HPDE6-E6E7 (cell line): ENCODE data around the gene C3orf18.
A peak's percentile ranks its signal among the peaks of the same experiment; 100 is the strongest.

ENCODE experiments used
- DNase-seq: peaks from one replicate; pipeline ENCODE4 v3.0.0; 2011; ENCODE audit warnings: missing footprints; ENCODE audit errors: extremely low spot score

The C3orf18 gene

DNA sequence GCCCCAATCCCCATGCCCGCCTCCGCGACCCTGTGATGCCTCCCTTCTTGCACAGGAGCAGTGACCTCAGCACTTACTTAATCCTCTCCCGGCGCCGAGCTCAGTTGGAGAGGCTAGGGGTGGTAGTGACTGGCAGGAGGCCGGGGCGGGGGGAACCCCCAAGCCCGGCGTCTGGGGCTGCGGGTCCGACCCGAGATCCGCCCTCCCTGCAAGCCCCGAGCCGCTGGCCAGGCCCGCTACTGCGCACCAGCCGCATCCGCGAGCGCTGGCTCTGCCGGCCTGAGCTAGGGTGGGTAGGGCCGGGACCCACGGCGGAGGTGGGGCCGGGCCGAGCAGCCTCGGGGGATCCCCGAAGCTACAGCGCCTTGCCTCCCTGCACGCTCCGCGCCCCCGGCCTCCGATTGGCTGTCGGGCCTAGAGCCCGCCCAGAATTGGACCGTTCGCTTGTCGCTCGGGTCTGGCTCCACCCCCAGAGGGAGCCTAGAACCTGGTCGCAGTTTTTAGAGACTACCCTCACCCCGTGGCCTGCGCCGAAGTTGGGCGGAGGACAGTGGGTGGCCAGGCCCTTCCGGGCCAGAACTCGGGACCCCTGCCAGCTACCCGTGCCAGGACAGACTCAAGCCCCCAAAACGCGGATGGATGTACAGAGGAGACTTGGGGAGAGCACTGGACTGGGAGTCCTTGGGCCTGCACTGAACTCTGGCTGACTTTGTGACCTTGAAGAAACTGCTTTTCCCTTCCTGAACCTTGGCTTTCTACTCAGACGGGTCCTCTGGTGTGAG lies at the start of gene C3orf18:
Gene C3orf18, minus strand, starts transcription at position 362 of the 782 bp plus-strand sequence. CDS start 2,048 bp downstream, outside the sequence.
- DNase-seq, result no peak

DNA sequence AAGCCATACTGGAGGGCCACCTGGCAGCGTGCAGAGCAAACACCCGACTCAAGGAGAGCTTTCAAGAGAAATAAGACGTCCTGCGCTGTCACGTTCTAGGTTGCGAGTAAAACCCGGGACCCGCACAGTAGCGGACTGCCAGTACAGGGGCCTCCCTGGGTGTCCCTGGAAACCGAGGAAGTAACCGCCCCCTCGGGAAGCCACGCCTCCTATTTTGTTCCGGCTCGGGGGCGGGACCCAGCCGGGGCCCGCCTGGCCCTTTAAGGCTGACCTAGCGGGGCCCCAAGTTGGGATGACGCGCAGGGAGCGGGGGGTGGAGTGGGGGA lies 49.2 kb upstream of the C3orf18 start:
- peak; percentile 59 for DNase-seq

DNA sequence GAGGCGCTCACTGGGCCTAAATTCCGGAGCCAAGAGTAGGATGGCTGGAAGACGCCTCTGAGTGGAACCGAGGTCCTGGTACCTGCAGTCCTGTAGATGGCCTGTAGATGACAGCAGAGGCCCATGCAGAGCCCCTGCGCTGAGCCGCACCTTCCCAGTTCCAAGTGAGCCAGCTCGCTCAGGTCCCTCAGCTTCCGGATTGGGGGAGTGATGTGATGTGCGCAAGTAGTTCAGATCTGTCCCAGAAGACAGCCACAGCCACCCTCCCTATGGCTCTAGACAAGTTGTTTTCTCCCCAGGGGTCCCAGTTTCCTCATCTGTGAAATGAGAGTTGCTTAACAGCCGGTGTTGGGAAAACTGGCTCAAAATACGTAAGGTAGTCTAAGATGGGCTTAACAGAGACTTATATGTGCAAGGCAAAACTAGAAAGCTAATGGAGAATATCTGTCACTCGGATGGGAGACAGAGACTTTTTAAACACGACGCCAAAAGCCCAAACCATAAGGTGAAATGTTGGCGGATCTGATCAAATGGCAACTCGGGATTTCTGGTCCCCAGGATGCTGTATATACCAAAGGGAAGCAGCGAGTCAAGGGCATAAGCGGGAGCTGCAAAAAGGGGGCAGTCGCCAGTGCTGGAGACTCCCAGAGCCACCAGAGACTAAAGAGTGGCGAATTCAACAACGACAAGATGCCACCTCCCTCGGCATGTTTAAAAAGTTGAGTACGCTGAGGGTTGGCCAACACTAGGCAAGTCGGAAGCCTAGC lies 48.6 kb upstream of the C3orf18 start:
- peak; percentile 54 for DNase-seq

DNA sequence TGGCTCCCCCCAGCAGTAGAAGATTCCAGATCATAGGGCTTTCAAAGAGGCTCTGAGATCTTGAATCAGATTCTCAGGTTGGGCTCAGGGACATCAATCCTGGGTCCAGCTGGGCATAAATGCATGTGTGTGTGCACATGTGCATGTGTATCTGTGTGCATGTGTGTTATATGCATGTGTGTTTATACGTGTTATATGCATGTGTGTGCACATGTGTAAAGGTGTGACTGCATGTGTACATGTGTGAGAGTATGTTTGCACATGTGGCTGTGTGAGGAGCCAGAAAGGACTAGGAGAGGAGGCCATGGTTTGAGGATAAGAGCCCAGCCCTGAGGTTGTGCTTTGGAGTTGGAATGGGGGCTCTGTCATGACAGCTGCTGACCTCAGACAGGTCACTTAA lies 47.6 kb upstream of the C3orf18 start:
- no peak for DNase-seq

DNA sequence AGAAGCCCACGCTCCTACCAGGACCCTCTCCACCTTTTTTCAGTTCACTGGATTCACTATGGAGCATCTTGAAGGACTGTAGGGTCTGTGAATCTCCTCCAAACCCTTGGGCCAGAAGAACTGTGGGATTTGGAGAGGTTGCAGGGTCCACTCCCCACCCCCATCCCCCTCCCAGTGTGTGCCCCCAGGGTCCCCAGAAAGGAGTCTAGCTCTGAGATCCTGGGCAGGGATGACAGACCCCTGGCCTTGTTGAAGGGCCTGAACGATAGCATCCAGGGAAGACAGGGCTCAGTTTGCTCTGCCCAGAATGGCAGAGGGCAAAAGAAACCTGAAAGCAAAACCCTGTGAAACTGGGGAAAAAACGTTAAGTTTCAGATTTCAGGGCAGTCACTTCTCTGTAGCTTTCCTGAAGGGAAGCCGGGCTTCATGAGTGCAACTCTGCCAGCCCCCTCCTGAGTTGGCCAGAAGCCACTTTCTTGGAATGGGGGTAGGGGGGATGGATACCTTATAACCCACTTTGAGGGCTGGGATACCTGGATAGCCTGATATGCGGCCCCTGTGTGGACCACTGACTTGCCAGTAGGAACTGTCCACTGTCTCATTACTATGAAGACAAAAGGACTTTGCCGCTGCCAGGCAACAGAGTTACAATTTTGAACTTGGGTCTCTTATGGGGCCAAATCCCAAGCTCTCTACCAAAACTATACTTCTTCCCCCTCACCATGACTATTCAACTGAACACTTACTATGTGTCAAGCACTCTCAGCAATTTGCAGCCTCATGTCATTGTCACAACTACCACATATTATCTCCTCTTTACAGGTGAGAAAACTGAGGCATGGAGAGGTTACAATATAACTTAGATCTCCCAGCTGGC lies 45.7 kb upstream of the C3orf18 start:
- DNase-seq, result no peak

DNA sequence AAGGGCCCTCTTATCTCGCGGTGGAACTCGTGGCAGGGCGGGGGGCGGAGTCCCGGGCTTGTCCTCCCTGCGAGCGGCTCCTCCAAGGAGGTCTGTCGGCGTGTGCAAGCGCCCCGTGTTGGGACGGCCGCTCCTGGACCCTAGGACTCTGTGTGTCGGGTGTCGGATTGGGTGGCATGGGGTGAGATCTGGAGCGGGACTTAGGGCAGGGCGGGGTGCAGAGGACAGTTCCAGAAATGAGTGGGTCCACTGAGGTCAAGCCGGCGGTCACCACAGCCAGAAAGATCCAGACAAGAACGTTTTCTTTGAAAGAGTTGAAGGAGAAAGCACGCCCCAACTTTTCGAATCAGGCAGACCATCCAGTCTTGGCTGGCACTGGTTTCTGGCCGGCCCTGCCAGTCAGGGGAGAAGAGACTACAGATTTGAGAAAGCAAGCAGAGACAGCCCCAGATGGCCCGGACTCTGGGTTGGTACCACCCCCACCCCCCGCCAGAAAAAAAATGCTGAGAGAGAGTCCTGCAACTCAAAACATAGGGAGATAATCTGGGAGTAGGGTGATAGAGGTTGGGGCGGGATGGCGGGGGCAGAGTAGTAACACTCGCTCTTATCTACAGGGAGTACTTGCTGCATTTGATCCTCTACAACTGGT lies 44.8 kb upstream of the C3orf18 start:
- no peak for DNase-seq

DNA sequence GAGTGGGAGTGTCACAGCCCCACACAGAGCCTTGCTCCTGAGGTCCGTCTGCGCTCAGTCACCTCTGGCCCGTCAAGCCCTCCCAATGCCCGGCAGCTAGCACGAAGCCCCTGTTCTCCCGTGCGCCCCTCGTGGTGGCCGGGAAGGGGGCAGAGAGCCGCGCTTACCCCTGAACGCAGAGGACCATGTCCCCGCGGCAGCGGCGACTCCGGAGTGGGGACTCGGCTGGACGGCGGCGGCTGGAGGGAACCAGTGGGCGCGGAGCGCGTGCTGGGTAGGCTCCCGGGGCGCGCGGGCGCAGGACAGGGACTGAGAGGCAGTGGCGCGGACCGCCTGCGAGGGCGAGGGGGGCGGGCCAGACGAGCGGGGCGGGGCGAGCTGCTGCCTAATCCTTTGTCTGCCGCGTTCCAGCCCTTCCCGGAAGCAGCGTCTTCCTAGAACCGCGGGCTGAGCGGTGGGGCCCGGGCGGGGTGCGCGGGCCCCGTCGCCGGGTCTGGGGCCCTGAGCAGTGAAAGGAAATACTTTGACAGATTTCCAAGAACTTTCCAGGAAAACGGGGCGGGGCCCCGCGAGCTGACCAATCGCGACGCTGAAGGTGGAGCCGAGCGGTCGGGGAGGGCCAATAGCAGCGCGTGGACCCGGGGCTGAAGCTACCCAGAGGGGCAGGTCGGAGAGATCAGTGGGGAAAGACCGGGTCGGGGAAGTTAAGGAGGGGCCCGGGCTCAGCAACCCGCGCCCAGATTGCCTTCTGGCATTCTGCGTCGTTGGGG lies 44.1 kb upstream of the C3orf18 start, which contains the start of gene CISH:
Gene CISH, minus strand, starts transcription at position 311 of the 770 bp plus-strand sequence. Its CDS starts 124 bp downstream, at position 187.
- DNase-seq, result peak; percentile 41

DNA sequence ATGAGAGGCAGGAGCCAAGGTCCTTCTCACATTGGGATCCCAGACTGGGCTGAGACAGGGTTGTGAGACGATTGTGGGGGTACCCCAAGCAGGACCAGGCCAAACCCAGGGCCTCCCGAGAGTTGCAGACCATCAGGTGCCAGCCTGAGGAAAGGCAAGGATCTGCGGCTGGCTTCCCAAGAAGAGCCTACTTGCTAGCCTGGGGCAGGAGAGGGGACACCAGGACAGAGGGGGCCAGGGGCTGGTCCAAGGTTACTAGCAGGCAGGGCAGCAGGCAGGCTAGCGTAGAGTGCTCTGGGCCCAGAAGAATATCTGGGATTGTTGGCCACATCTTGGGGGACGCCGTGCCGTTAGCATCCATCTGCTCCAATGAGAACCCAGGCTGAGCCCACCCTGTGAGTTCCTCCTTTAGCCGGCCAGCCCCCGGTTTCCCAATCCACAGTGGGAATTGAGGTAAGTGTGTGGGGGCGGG lies 43.5 kb upstream of the C3orf18 start:
- DNase-seq, result no peak

DNA sequence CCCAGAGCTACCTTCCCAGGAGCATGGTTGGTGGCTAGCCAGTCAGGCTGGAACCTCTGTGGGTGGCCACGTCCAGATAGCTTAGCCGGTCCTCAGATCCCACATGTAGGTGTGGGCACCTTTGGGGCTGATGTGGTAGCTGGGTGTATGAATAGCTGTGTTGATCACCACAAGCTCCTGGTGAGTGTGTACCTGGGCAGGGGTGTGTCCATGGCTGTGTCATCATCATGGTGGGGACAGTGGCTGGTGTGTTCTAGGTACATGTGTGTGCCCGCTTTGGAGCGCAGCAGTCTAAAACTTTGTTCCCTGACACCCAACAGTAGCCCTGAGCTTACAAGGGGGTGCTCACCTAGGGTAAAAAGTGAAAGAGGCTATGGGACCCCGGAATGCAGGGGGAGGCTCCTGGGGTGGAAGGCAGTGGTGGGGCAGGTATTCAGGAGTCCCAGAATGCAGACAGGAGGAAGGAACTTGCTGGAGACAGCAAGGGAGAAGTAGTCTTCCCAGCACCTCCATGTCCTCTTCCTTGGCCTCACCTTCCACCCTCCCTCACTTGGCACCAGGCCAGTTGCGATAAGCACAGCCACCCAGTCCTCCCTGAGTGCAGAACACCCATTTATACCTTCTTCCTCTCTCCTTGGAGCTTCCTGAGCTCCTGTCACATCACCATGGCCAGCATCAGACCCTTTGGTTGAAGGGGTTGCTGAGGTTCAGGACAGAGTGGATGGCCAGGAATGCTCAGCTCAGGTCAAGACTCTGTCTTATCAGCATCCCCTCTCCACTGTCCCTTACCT lies 42.8 kb upstream of the C3orf18 start:
- DNase-seq, result no peak

DNA sequence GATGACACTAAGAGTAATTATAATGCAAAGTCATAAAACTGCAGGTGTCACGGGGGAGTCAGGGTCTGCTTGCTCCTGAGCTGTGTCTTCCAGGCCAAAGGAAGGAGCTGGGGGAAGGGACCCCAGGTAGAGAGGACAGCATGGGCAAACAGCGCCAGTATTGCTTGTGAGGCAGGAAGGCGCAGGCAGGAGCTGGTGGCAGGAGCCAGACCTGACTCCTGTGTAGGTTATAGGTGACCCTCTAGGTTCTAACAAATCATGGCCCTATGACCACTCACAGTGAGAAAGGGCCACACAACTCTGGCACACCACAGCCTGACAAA lies 42.2 kb upstream of the C3orf18 start:
- no peak for DNase-seq

DNA sequence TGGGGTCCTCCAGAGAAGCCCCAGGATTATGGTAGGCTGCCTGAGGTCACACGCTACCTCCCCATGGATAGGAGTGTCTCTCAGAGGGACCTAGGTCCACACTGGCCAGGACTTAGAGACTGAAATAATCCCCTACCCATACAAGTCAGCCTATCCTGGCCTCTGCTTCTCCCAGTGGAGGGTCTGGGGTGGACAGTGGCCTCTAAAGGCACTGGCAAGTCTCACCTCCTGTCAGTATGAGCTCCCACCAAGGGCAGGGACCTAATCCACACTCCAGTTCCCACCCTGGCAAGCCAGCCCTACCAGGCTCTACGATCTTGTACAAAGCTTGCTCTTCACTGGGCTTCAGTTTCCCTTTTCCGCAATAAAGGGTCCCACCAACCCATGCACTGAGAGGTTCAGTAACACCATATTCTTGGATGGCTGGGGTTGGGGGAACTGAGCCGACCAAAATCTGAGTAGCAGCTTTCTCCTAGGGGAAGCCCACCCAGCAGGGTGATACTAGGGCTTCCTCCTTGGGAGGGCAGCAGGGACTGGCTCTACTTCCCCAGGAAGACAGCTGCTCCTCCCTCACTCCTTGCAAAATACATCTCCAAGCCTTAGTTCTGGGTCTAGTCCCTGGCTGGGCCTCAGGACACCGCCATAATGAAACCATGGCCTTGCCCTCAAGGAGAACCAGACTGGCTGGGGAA lies 41.7 kb upstream of the C3orf18 start:
- no peak for DNase-seq

DNA sequence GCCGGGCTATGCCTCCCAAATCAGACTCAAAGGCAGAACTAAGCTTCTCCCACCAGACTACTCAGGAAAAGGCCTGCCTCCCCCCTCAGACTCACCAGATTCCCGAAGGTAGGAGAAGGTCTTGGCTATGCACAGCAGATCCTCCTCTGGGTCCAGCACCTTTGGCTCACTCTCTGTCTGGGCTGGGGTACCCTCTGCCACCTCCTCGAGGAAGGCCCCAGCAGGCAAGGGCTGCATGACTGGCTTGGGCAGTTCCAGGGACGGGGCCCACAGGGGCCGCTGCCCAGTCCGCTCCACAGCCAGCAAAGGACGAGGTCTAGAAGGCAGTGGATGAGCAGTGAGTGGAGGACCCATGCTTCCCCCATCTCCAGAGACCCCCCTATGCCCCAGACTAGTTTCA lies 40.7 kb upstream of the C3orf18 start:
- DNase-seq, result no peak

DNA sequence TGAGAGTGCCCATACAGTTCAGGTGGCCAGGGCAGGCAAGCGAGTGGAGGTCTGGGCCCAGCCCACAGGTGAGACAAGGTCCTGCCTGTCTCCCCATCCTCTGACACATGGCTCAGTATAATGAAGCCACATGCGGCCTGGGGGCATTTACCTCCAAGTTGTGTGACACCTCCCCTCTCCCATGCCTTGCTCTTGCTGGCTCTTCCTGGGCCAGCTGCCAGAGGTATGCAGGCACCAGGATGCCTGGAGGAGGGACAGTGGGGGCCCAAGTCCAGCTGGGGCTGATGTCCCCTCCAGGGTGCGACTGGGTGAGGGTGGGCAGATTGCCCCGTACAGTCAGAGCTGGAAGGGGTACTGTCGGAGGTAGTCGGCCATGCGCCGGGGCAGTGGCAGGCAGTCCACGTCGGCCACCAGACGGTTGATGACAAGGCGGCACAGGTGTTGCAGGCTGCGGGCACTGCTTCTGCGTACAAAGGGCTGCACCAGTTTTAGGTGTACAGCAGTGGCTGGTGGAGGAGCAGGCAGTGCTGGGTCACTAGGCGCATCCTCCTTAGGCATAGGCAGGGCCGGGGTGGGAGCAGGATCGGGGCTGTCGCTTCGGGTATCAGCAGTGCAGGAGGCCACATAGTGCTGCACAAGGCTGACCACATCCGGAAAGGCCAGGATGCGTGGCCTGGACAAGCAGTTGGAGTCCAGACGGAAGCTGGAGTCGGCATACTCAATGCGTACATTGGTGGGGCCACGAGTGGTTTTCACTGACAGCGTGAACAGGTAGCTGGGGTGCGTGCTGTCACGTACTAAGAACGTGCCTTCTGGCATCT lies 39.9 kb upstream of the C3orf18 start:
- DNase-seq, result no peak

DNA sequence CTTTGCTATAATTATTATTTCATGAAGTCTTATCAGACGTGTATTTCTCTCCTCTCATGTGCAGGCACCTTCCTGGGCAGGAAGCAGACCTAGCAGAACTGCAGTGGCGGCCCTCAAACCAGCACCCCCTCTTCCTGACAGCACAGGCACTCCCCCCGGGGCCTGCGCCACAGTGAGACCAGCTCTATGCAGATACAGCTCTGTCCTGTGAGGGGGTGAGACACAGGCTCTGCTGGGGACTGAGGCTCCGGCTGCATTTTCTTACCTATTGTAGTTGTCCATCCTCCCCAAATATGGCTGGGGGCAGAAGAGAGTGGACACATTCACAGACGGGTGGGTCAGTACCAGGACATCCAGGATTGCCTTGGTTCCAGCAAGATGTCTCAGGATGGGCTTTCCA lies 39.0 kb upstream of the C3orf18 start:
- no peak for DNase-seq

DNA sequence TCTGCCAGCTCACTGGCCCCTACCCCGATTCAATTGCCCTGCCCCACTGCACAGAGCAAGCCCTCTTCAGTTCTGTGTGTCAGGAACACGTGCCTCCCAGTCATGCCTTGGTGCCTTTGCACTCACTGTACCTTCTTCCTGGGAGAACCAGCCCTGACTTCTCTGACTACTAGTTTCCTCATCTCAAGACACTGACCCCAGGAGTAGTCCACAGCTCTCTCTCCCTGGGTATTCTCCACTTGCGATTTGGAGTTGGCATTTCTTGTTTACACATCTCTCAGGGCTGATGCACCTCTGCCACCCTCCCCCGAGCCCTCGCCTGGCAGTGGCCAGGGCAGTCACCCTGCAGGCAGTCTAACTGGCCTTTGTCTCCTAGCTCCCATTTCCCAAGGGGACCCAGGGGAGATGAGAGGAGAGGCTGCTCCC lies 38.4 kb upstream of the C3orf18 start:
- no peak for DNase-seq

DNA sequence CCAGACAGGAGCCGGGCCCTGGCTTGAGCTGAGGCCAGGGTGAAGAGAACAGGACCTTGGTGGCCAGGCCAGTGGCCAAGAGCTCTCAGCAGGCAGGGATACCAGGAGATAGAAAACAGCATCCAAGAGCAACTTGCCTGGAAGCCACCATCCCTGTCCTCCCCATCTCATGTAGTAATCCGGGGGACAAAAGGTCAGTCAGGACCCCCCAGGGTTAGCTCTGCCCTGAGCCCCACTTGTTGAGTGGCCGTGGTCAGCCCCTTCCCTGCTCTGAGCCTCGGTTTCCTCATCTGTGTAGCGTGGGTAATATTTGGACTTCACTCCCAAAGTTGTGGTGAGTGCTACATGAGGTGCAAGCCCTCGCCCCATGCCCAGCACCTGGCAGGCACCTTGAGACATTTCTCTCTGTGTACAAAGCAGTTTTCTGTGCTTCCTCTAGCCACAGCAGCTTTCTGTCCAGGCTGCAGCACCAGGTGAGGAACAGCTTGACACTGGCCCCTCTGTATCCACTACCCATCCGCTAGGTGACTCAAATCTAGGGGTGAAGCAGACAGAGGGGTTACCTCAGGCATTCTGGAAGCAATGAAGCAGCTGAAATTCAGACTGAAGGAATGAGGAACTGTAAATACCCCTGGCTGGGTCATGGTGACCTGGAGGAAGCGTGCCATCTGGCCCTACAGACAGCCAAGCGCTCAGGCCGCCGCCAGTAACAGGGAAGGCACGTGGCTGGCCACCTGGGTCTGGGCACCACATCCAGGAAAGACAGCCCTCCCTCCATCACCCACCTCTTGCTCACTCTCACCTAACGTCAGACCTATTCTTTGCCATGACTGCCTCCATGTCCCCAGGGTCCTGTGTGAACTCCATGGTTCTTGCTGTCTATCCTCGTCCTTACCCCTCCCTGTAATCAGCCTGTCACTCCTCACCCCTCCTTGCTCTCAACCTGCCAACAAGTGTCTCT lies 37.4 kb upstream of the C3orf18 start:
- DNase-seq, result no peak

DNA sequence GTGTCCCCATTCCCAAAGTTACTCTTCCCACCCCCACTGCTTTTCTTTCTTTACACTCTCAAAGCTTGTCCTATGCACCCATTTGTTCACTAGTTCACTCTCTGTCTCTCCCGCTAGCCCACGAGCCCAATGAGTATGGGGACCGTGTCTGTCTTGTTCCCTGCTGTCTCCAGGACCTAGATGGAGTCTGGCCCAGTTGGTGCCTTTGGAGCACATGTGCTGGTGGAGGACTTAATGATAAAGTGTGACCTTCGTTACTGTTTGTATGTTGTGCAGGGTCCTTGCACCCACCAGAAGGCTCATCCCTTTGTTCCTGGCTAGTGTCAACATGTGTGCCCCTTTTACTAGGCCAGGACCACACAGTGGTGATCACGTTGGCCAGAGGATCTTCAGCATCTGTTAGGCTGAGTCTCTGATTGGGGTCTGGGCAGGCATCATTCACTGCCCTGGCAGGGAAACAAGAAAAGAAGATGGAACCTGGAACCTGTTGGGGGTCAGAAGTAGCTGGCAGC lies 36.6 kb upstream of the C3orf18 start:
- DNase-seq, result no peak
